T-helper 9 cell (primary cell): Measurements from ENCODE around the gene DNAH3.
"Not testable (repeated sequence)": the region's sequence is repeated elsewhere in the genome, so short reads cannot be mapped to it uniquely, and the experiment has no call there.

ENCODE experiments used
- DNase-seq: peaks from one replicate; pipeline ENCODE4 v3.0.0-alpha.2; 2020

Gene DNAH3

GRCh38 chr16:21167929-21168602 lies 17.4 kb upstream of the DNAH3 start:
- DNase-seq: no peak

GRCh38 chr16:21167360-21167759 lies 16.7 kb upstream of the DNAH3 start:
- DNase-seq: no peak

- DNase-seq: no peak
These were observed 15.9 kb upstream of the DNAH3 start for GRCh38 chr16:21166561-21166961.

GRCh38 chr16:21164521-21165168 lies 14.0 kb upstream of the DNAH3 start:
- no peak for DNase-seq

- DNase-seq: no peak
These were observed 12.9 kb upstream of the DNAH3 start for GRCh38 chr16:21163576-21163975.

- no peak for DNase-seq
These were observed 12.1 kb upstream of the DNAH3 start for GRCh38 chr16:21162661-21163151.

- no peak for DNase-seq
These were observed 10.6 kb upstream of the DNAH3 start for GRCh38 chr16:21161211-21161610.

- DNase-seq: no peak
These were observed 9.6 kb upstream of the DNAH3 start for GRCh38 chr16:21160276-21160675.

GRCh38 chr16:21159281-21159951 lies 8.8 kb upstream of the DNAH3 start:
- no peak for DNase-seq

GRCh38 chr16:21158208-21159110 lies 7.8 kb upstream of the DNAH3 start, which contains the start of gene LDAF1:
Gene LDAF1, plus strand, starts transcription at chr16:21158674. Its CDS starts 2,509 bp downstream, at chr16:21161183.
- peak; percentile 70 for DNase-seq

GRCh38 chr16:21157632-21158031 lies 7.0 kb upstream of the DNAH3 start:
- DNase-seq: no peak

- DNase-seq: no peak
These were observed 6.3 kb upstream of the DNAH3 start for GRCh38 chr16:21156767-21157467.

GRCh38 chr16:21156011-21156410 lies 5.4 kb upstream of the DNAH3 start:
- DNase-seq: not testable (repeated sequence)

- not testable (repeated sequence) for DNase-seq
These were observed 2.6 kb upstream of the DNAH3 start for GRCh38 chr16:21153124-21153729.

- DNase-seq: not testable (repeated sequence)
These were observed 1.7 kb upstream of the DNAH3 start for GRCh38 chr16:21152160-21153030.

- no peak for DNase-seq
These were observed 4.9 kb downstream of the DNAH3 start for GRCh38 chr16:21145738-21146137.

- DNase-seq: no peak
These were observed 16.6 kb downstream of the DNAH3 start for GRCh38 chr16:21134053-21134452.

GRCh38 chr16:21130811-21131210 lies 19.8 kb downstream of the DNAH3 start:
- no peak for DNase-seq

- no peak for DNase-seq
These were observed 21.7 kb downstream of the DNAH3 start for GRCh38 chr16:21128991-21129390.

GRCh38 chr16:21126518-21126917 lies 24.1 kb downstream of the DNAH3 start:
- DNase-seq: no peak

GRCh38 chr16:21125191-21125590 lies 25.5 kb downstream of the DNAH3 start:
- no peak for DNase-seq
